Rectal smooth muscle tissue (tissue), 1 donor: ENCODE data around the gene PLEKHG5.
A peak's percentile ranks its signal among the peaks of the same experiment; 100 is the strongest.

ENCODE experiments used
- H3K27ac ChIP-seq: one replicate; pipeline ENCODE4 v1.7.0; 2013; ENCODE audit warnings: low read depth, low read length, inconsistent platforms
- H3K27me3 ChIP-seq: one replicate; pipeline ENCODE4 v1.7.0; 2013; ENCODE audit warnings: low read length; ENCODE audit not compliant: control insufficient read depth, insufficient read depth
- H3K36me3 ChIP-seq: one replicate; pipeline ENCODE4 v1.7.0; 2013; ENCODE audit warnings: low read length; ENCODE audit not compliant: control insufficient read depth, insufficient read depth
- H3K4me1 ChIP-seq: one replicate; pipeline ENCODE4 v1.7.0; 2013; ENCODE audit warnings: low read length; ENCODE audit not compliant: control insufficient read depth, insufficient read depth
- H3K4me3 ChIP-seq: one replicate; pipeline ENCODE4 v1.7.0; 2013; ENCODE audit warnings: low read length
- H3K9ac ChIP-seq: one replicate; pipeline ENCODE4 v1.7.0; 2013; ENCODE audit warnings: low read length

Gene PLEKHG5, protein sequence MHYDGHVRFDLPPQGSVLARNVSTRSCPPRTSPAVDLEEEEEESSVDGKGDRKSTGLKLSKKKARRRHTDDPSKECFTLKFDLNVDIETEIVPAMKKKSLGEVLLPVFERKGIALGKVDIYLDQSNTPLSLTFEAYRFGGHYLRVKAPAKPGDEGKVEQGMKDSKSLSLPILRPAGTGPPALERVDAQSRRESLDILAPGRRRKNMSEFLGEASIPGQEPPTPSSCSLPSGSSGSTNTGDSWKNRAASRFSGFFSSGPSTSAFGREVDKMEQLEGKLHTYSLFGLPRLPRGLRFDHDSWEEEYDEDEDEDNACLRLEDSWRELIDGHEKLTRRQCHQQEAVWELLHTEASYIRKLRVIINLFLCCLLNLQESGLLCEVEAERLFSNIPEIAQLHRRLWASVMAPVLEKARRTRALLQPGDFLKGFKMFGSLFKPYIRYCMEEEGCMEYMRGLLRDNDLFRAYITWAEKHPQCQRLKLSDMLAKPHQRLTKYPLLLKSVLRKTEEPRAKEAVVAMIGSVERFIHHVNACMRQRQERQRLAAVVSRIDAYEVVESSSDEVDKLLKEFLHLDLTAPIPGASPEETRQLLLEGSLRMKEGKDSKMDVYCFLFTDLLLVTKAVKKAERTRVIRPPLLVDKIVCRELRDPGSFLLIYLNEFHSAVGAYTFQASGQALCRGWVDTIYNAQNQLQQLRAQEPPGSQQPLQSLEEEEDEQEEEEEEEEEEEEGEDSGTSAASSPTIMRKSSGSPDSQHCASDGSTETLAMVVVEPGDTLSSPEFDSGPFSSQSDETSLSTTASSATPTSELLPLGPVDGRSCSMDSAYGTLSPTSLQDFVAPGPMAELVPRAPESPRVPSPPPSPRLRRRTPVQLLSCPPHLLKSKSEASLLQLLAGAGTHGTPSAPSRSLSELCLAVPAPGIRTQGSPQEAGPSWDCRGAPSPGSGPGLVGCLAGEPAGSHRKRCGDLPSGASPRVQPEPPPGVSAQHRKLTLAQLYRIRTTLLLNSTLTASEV

DNA sequence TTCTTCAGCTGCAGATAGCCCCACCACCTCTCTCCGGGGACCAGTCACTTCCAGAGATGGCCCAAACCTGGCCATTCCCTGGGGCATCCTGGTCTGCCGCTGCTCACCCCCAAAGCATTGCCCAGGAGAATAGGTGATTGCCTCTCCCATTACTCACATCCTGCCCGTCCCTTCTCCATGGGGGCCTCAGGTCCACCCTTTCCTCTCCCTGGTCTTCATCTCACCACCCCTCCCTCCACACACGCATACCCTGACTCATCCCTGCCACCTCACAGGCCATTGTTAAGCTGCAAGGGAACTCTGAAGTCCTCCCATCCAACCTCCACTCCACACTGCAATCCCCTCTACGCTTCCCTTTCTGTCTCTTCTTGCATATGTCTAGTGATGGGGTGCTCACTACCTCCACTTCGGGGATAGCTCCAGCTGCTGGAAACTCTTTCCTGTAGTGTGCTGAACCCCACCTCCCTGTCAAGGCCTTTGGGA lies at the start of gene PLEKHG5:
Gene PLEKHG5, minus strand, starts transcription at position 188 of the 483 bp plus-strand sequence. CDS start 14,096 bp downstream, outside the sequence.
- Histone ChIP-seq H3K4me3 (peak within 1 kb of the TSS; percentile 77), H3K9ac (no peak within 1 kb of the TSS), H3K36me3 (no peaks in the 10 kb centered on the region), H3K27me3 (no peaks in the 10 kb centered on the region), H3K27ac (no peak within 1 kb of the TSS), H3K4me1 (no peaks in the 10 kb centered on the region)

DNA sequence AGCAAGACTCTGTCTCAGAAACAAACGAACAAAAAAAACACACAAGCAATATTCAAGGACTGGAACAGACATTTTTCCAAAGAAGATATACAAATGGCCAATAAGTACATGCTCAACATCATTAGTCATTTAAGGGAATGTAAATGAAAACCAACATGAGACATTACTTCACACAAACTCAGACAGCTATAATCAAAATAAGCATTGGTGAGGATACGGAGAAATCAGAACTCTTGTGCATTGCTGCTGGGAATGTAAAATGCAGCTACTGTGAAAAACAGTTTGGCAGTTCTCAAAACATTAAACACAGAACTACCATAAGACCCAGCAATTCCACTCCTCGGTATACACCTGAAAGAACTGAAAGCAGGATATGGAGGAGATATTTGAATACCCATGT lies 47.5 kb upstream of the PLEKHG5 start:
- Histone ChIP-seq H3K4me3 (no peak overlapping the region), H3K27ac (no peak overlapping the region), H3K27me3 (no peaks in the 10 kb centered on the region), H3K36me3 (peaks cover 12% of the 10 kb centered on the region), H3K4me1 (no peaks in the 10 kb centered on the region), H3K9ac (no peak overlapping the region)

DNA sequence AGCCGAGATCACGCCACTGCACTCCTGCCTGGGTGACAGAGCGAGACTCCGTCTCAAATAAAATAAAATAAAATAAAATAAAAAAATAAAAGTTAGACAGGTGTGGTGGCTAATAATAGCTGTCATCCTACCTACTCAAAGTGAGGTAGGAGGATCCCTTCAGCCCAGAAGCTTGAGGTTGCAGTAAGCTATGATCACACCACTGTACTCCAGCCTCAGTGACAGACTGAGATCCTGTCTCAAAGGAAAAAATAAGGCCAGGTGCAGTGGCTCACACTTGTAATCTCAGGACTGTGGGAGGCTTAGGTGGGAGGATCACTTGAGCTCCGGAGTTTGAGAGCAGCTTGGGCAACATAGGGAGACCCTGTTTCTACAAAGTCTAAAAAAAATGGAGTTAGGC lies 44.8 kb upstream of the PLEKHG5 start:
- Histone ChIP-seq H3K36me3 (peaks cover 26% of the 10 kb centered on the region), H3K4me3 (no peak overlapping the region), H3K27me3 (no peaks in the 10 kb centered on the region)

DNA sequence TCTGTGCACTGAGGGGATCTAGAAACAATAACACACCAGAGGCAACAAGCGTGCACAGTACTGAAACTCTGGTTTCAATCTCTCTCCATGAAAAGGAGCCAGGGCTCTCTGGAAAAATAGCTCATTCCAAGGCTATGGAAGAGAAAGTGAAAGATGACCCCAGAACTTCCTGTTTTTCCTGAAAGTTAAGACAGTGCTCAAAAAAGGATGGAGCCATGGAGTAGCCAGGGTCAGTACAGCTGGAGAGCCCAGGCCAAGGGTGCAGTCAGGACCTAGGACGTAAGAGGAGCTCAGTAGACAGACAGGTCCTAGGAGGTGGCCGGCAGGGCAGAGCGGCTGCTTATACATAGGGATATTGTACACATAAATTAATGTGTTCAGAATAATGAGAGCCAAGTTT lies 43.7 kb upstream of the PLEKHG5 start:
- Histone ChIP-seq H3K4me1 (no peaks in the 10 kb centered on the region), H3K9ac (no peak overlapping the region), H3K27ac (no peak overlapping the region), H3K4me3 (no peak overlapping the region), H3K36me3 (peaks cover 33% of the 10 kb centered on the region), H3K27me3 (no peaks in the 10 kb centered on the region)

More for the DNA sequence above, 44.8 kb upstream of the PLEKHG5 start:
- H3K4me1 ChIP-seq = no peaks in the 10 kb centered on the region
- H3K9ac ChIP-seq = no peak overlapping the region
- no peak overlapping the region for H3K27ac ChIP-seq

DNA sequence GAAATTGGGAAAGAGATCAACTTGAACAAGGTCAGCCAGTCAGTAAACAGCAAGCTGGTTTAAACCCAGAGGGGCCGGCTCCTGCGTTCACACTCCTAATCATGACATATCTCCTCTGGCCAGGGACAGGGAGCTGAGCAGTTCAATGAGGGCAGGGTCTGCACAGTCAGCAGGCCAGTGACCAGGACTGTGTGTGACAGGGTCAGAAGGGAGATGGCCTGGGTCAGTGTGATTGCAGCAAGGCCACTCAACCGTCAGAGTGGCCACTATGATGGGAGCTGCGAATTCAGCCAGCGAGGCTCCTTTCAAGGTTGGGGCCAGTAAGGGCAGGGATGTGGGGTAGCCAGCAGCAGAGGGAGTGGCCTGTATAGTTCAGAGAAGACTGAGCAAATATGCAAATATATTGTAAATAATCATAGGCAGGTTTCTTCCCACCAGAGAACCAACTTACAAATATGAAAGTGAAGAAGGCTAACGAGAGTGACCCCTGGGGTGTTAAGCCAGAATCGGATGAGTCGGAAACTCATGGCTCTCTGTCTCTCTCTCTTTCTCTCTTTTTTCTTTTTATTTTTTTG lies 42.9 kb upstream of the PLEKHG5 start:
- Histone ChIP-seq H3K27ac (no peak overlapping the region), H3K4me3 (no peak overlapping the region), H3K4me1 (no peaks in the 10 kb centered on the region), H3K9ac (no peak overlapping the region), H3K36me3 (peaks cover 33% of the 10 kb centered on the region), H3K27me3 (no peaks in the 10 kb centered on the region)

DNA sequence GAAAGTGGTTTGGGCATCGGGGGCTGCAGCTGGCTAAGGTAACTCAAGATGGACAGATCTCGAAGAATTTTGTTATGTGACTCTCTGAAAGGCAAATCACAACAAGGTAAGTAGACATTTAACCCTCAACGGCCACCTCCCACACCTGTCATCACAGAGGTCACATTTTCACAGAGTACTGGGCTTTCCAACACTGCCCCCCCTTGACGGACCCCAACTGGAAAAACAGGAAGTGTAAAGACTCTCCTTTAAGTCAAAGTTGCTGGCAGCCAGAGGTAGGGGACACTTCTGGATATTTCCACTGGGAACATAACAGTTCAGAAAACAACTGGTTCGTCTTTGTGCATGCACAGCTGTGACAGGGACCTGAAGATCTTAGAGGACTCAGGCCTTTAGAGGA lies 40.5 kb upstream of the PLEKHG5 start:
- Histone ChIP-seq H3K9ac (no peak overlapping the region), H3K4me3 (no peak overlapping the region), H3K27me3 (no peaks in the 10 kb centered on the region), H3K36me3 (peaks cover 45% of the 10 kb centered on the region), H3K4me1 (no peaks in the 10 kb centered on the region), H3K27ac (no peak overlapping the region)

DNA sequence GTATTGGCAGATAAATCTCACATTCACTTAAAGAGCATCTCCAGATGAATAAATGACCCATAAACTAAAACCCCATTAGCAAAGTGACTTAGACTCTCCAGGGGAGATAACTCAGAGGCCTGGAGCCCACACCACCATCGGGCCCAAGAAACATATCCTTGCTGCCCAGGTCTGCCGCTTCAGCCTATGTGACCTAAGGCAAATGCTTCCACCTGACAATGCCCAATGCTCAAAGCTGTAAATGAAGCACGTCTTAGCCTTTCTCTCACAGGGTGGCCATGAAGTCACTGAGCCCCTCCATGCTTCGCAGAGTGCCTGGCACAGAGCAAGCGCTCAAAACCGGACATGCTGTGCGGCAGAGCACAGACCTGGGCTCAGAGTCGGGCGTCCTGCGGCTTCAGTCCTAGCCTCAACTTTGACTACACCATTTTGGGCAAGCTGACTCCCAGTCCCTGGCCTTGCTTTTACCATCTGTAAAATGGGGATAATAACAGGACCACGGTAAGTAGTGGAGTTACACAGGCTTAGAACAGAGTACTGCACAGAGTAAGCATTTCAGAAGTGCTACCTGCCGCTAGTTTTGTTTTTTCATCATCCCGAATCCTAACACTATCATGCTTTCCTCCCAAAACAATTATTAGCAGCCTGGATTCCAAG lies 39.2 kb upstream of the PLEKHG5 start:
- Histone ChIP-seq H3K36me3 (peaks cover 47% of the 10 kb centered on the region), H3K27ac (no peak overlapping the region), H3K9ac (no peak overlapping the region), H3K4me1 (no peaks in the 10 kb centered on the region), H3K27me3 (no peaks in the 10 kb centered on the region), H3K4me3 (no peak overlapping the region)

DNA sequence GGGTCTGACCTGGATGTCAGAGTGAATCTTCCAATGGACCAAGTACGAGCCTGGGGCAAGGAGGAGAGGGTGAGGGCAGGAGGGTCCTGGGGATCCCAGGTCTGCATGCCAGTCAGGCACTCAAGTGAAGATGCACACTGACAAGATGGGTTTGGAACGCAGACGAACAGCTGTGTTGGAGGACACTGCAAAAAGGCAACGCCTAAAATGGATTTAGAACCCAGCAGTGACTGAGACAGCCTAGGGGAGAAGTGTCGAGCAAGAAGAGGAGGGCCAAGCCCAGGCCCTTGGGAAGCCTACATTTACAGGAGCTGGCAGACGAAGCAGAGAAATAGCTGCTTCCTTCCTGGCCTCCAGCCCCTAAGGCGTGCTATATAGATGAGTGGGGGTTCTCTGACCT lies 37.0 kb upstream of the PLEKHG5 start:
- Histone ChIP-seq H3K27me3 (no peaks in the 10 kb centered on the region), H3K9ac (no peak overlapping the region), H3K4me1 (no peaks in the 10 kb centered on the region), H3K27ac (no peak overlapping the region), H3K36me3 (peaks cover 45% of the 10 kb centered on the region), H3K4me3 (no peak overlapping the region)

DNA sequence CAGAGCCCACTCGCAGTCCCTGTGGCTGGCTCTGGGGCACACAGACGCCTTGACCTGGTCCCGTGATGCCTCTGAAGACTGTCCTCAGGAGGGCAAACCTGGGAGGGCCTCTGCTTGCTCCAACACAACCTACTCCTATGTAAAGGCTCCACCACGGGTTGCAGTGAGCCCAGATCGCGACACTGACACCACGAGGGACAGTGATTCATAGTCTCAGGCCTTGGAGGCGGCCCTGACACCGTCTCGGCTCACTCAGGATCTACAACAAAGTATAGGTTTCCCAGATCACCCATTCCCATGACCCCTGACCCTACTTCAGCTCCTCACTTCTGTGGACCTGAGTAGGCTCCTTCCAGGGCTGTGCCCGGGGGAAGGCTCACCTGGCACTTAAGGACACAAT lies 34.8 kb upstream of the PLEKHG5 start:
- no peak overlapping the region for H3K4me3 ChIP-seq
- H3K9ac ChIP-seq = no peak overlapping the region
- H3K36me3 ChIP-seq = peaks cover 23% of the 10 kb centered on the region
- no peaks in the 10 kb centered on the region for H3K4me1 ChIP-seq
- H3K27ac ChIP-seq = no peak overlapping the region
- no peaks in the 10 kb centered on the region for H3K27me3 ChIP-seq

DNA sequence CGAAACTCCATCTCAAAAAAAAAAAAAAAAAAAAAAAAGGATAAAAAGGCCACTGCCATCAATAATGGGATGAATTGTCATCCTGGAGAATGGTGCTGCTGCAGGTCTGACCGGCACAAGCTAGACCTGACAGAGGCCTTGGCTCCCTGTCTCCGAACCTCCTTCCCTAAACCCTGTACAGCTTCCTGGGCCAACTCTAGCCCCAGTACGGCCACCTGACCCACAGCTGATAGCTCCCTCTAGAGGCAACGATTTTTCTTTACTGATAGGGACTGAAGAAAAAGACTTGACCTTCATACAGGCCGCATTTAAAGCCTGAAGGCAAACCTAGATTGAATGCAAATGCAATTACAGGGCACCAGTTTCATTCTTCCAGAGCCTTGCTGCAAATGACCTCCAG lies 32.1 kb upstream of the PLEKHG5 start:
- Histone ChIP-seq H3K4me1 (no peaks in the 10 kb centered on the region), H3K27me3 (no peaks in the 10 kb centered on the region), H3K27ac (no peak overlapping the region), H3K4me3 (no peak overlapping the region), H3K9ac (no peak overlapping the region), H3K36me3 (peaks cover 12% of the 10 kb centered on the region)

DNA sequence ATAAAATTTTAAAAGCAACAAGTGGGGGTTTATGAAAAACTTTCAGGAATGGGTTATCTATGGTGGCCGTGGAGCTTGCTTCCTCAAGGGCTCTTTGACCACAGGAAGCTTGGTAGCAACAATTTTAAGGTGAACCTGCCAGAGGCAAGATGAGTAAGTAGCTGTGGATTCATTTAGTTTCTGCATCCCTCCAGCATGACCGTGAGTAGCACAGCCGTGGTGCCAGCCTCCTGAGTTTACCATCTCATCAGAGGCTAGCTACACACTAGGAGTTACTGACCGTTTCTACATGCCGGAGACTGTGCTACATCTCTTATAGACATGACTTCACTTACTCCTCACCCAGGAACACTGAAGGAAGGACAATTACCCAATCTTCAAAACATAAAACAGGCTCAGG lies 30.1 kb upstream of the PLEKHG5 start:
- Histone ChIP-seq H3K9ac (no peak overlapping the region), H3K4me1 (no peaks in the 10 kb centered on the region), H3K27me3 (no peaks in the 10 kb centered on the region), H3K36me3 (peaks cover 3% of the 10 kb centered on the region), H3K27ac (no peak overlapping the region), H3K4me3 (no peak overlapping the region)
